Glutamatergic neuron (in vitro differentiated cells): ENCODE data around the gene MPO. TPM values are rescaled to one million over a fixed set of nuclear protein-coding genes. Genes with fewer than 3 reads are reported as not detected.

ENCODE experiments used
- DNase-seq: peaks from one replicate; pipeline ENCODE4 v3.0.0; 2022
- H3K27ac Mint-ChIP-seq: one replicate; pipeline ENCODE4 v1.8.0; 2020; ENCODE audit warnings: mild to moderate bottlenecking, mixed read lengths, inconsistent platforms; ENCODE audit not compliant: unreplicated experiment
- H3K27me3 Mint-ChIP-seq: one replicate; pipeline ENCODE4 v1.8.0; 2020; ENCODE audit warnings: mild to moderate bottlenecking, moderate library complexity, mixed read lengths, inconsistent platforms; ENCODE audit not compliant: unreplicated experiment
- H3K36me3 Mint-ChIP-seq: one replicate; pipeline ENCODE4 v1.8.0; 2020; ENCODE audit warnings: mild to moderate bottlenecking, mixed read lengths, inconsistent platforms; ENCODE audit not compliant: unreplicated experiment
- H3K4me1 Mint-ChIP-seq: one replicate; pipeline ENCODE4 v1.8.0; 2020; ENCODE audit warnings: mild to moderate bottlenecking, low read depth, mixed read lengths, inconsistent platforms; ENCODE audit not compliant: unreplicated experiment
- H3K4me3 Mint-ChIP-seq: one replicate; pipeline ENCODE4 v1.8.0; 2020; ENCODE audit warnings: mild to moderate bottlenecking, mixed read lengths, inconsistent platforms; ENCODE audit not compliant: unreplicated experiment
- H3K9me3 Mint-ChIP-seq: one replicate; pipeline ENCODE4 v1.8.0; 2020; ENCODE audit warnings: mild to moderate bottlenecking, moderate library complexity, mixed read lengths, inconsistent platforms; ENCODE audit not compliant: unreplicated experiment
- total RNA-seq: library from RNA; stranded (reverse); fragmentation: NEBNext Ultra II Directional; extraction: Animal tissue kit (Norgen Biotek cat#: 25700); gene quantifications from one replicate; pipeline ENCODE4 v1.2.1, GENCODE V29; 2021; ENCODE audit not compliant: unreplicated experiment
- TF ChIP-seq, protein P1 (sequence below): fragments of 200-600 bp; sonication (generic); IDR thresholded peaks from one replicate; pipeline ENCODE4 v1.5.0; 2021; ENCODE audit not compliant: partially characterized antibody, unreplicated experiment

Gene MPO
- total RNA-seq, 1 donor from 2014 or later = not detected

DNA sequence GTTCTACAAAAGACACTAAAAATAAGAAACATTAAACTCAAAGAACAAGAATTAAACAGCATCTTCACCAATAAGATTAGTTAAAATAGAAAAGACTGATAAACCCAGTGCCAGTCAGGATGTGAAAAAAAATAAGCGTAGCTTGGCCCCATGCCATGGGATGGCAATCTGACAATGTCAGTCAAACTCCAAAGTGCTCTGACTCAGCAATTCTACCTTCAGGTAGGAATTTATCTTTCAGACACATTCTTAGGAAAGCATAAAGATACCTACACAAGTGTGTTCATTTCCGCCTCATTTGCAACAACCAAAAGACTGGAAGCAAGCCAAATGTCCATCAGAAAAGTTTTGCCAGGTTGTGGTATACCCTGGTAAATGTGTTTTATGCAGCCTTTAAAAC is 9.1 kb upstream of the MPO start:
- no peaks in the 10 kb centered on the region for H3K36me3 Mint-ChIP-seq
- H3K27me3 Mint-ChIP-seq = no peaks in the 10 kb centered on the region
- no peak for DNase-seq
- no peak overlapping the region for H3K27ac Mint-ChIP-seq
- H3K9me3 Mint-ChIP-seq = no peaks in the 10 kb centered on the region
- TF ChIP-seq, protein P1, sequence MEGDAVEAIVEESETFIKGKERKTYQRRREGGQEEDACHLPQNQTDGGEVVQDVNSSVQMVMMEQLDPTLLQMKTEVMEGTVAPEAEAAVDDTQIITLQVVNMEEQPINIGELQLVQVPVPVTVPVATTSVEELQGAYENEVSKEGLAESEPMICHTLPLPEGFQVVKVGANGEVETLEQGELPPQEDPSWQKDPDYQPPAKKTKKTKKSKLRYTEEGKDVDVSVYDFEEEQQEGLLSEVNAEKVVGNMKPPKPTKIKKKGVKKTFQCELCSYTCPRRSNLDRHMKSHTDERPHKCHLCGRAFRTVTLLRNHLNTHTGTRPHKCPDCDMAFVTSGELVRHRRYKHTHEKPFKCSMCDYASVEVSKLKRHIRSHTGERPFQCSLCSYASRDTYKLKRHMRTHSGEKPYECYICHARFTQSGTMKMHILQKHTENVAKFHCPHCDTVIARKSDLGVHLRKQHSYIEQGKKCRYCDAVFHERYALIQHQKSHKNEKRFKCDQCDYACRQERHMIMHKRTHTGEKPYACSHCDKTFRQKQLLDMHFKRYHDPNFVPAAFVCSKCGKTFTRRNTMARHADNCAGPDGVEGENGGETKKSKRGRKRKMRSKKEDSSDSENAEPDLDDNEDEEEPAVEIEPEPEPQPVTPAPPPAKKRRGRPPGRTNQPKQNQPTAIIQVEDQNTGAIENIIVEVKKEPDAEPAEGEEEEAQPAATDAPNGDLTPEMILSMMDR = no peak
- no peak overlapping the region for H3K4me3 Mint-ChIP-seq
- H3K4me1 Mint-ChIP-seq = peaks cover under 1% of the 10 kb centered on the region

DNA sequence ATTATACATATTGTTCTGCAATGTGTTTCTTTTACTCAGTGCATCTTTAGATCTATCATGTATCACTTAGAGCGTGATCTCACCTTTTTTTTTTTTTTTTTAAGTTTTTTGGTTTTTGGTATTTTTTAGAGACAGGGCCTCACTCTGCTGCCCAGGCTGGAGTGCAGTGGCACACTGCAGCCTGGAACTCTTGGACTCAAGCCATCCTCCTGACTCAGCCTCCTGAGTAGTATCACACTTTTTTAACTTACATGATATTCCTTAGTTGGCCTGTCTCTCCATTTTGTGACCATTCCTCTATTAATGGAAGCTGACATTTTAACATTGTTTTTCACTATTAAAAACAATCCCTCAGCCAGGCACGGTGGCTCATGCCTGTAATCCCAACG is 4.7 kb upstream of the MPO start:
- TF ChIP-seq, protein P1 = no peak
- peaks cover 5% of the 10 kb centered on the region for H3K27me3 Mint-ChIP-seq
- no peaks in the 10 kb centered on the region for H3K36me3 Mint-ChIP-seq
- H3K27ac Mint-ChIP-seq = no peak overlapping the region
- H3K4me3 Mint-ChIP-seq = no peak overlapping the region
- H3K9me3 Mint-ChIP-seq = no peaks in the 10 kb centered on the region
- no peak for DNase-seq
- peaks cover 2% of the 10 kb centered on the region for H3K4me1 Mint-ChIP-seq

DNA sequence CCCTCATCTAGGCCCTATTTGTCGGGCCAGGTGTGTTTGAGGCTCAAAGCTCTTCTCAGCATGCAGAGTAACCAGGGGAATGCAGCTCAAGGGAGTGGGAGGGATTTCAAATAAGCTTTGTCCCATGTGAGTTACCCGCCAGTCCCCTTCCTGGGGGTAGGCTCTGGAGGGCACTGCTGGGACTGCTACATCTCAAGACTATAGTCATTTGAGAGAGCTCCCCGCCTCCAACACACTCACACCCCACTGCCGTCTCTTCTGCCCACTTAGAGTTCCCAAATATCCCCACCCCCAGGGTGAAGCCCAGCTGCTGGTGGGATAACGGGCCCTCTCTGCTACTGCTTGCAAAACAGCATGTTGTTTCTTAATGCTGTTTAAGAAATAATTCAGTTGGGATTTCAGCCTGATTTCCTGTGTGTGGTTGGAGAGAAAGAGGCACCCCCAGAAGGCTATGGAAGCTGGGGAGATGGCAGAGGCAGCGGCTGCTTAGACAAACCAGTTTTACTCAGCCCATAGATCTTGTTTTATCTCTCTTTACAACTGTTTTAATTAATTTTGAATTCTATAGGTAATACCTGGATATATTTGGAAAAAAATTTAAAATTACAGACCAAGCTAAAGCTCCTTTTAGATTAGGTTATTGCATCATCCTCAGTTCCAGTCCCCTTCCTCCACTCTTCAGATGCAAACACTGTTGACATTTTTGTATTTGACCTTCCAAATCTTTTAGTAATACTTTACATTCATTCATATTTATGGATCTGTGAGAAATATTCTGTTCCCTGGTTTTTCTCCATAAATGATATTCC is 4.1 kb upstream of the MPO start:
- H3K27ac Mint-ChIP-seq = no peak overlapping the region
- H3K4me1 Mint-ChIP-seq = peaks cover 2% of the 10 kb centered on the region
- H3K36me3 Mint-ChIP-seq = no peaks in the 10 kb centered on the region
- TF ChIP-seq, protein P1 = no peak
- no peaks in the 10 kb centered on the region for H3K9me3 Mint-ChIP-seq
- no peak for DNase-seq
- peaks cover 5% of the 10 kb centered on the region for H3K27me3 Mint-ChIP-seq
- no peak overlapping the region for H3K4me3 Mint-ChIP-seq

DNA sequence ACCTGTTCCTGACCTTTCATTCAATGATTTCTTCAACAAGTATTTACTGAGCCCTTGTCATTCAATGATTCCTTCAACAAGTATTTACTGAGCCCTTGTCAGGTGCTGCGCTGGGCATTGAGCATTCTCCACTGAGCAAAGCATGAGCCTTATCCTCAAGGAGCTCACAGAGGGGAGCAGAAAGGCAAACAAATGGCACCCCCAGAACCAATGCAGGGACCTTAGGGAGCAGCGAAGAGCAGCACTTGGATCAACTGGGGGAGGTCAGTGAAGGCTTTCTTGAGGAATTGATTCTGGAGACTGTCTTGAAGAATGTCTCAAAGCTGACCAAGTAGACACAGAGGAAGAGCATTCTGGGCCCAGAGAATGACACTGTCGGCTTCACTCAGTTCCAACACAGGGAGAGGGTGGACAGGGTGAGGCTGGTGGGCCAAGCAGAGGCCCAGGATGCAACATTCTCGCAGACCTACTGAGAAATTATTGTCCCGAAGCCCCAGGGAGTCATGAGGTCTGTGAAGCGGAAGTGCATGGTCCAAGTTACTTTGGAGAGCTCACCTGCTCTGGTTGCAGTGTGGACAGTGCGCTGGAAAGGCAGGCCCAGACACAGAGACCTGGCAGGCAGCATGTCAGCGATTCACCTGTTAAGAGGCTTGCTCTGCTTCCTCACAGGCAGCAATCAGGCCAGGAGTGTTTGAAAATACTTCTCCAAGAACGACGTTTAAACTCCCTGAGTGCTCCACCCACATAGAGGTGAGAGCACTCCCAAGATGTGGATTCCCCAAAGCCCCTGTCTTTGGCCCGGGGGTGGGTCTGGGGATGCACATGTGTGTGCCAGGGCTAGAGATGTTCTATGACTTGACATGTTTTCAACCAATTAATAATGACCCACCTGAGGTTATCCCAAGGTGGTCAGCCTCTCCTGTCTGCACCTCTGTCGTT is 3.2 kb upstream of the MPO start:
- Mint-ChIP-seq H3K4me1 (peaks cover 2% of the 10 kb centered on the region), H3K4me3 (no peak overlapping the region), H3K9me3 (no peaks in the 10 kb centered on the region), H3K27me3 (peaks cover 5% of the 10 kb centered on the region), H3K27ac (no peak overlapping the region), H3K36me3 (no peaks in the 10 kb centered on the region)
- no peak for DNase-seq
- TF ChIP-seq, protein P1 = no peak
